G401.6 (cell line): ENCODE data around the gene NR3C2.
"Not testable (repeated sequence)": the region's sequence is repeated elsewhere in the genome, so short reads cannot be mapped to it uniquely, and the experiment has no call there.

ENCODE experiments used
- FAIRE-seq: peaks from 2 replicates; lab custom pipeline; 2012; peaks lifted over from hg19 to GRCh38; lab: Jason Lieb, UNC

NR3C2 gene

DNA sequence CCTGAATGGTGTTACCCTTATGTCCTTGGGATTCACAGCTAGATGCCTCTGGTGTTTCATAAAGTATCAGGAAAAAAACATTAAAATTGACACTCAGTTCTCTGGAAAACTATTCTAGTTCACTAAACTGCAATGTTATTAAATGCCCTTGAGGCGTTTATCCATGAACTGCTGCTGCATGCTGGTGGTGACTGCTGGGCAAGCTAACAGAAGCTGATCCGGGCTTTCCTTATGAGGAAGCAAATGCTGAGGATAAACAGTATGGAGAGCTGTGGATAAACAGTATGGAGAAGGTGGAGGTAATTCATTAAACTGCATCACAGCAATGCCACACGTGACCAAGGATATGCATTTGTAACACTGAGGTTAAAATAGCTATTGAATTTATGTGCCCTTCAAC, 227.0 kb downstream of the NR3C2 start:
- no peak for FAIRE-seq

- FAIRE-seq, result no peak
Observed at GRCh38 chr4:148214529-148215166, 227.6 kb downstream of the NR3C2 start.

GRCh38 chr4:148211533-148211932, 230.7 kb downstream of the NR3C2 start:
- FAIRE-seq, result no peak

DNA sequence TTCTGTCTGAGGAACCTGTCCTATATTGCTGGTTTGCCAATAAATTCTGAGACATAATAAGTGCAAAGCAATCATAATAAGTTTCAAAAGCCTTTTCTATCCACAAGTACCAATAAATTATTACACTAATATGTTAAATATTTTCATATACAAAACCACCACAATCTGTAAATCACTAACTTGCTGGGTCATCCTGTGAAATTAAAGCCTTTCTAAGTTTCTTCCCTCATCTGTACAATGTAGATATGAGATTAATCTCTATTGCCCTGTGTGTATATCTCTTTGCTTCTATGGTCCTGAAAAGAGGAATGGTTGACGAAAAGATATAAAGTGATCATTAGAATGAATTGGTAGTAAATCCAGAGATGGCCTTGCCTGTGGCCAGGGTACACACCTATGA, 231.6 kb downstream of the NR3C2 start:
- FAIRE-seq, result no peak

GRCh38 chr4:148207068-148207467, 235.1 kb downstream of the NR3C2 start:
- FAIRE-seq, result no peak

- FAIRE-seq, result no peak
Observed at GRCh38 chr4:148205476-148205875, 236.7 kb downstream of the NR3C2 start.

GRCh38 chr4:148204892-148205291, 237.3 kb downstream of the NR3C2 start:
- FAIRE-seq, result no peak

DNA sequence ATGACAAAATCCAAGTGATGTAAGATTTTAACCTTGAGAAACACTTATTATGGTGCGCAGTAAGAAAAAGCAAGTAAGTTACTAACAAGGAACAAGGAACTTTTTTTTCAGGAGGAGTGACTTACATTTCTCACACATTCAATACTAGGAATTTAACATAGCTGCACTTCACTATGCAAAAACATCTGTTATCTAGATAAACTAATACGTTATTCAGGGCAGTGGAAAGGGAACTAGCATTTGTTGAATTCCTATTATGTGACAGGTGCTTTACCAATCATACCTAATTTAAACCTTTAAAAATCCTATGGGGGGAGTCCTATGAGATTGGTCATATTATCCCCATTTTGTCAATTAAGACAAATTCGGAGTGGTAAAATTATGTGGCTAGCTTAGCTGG, 238.0 kb downstream of the NR3C2 start:
- FAIRE-seq, result no peak

- FAIRE-seq, result no peak
Observed at GRCh38 chr4:148203056-148203898, 238.9 kb downstream of the NR3C2 start.

- FAIRE-seq, result no peak
Observed at GRCh38 chr4:148200960-148201359, 241.3 kb downstream of the NR3C2 start.

GRCh38 chr4:148196164-148196563, 246.1 kb downstream of the NR3C2 start:
- FAIRE-seq, result no peak

- no peak for FAIRE-seq
Observed at GRCh38 chr4:148192526-148192925, 249.7 kb downstream of the NR3C2 start.

GRCh38 chr4:148187454-148188222, 254.6 kb downstream of the NR3C2 start:
- FAIRE-seq, result not testable (repeated sequence)

GRCh38 chr4:148184922-148185321, 257.3 kb downstream of the NR3C2 start:
- FAIRE-seq, result no peak

GRCh38 chr4:148182230-148182911, 259.8 kb downstream of the NR3C2 start:
- FAIRE-seq, result no peak

- no peak for FAIRE-seq
Observed at GRCh38 chr4:148173397-148174017, 268.7 kb downstream of the NR3C2 start.

- FAIRE-seq, result no peak
Observed at GRCh38 chr4:148171596-148171995, 270.6 kb downstream of the NR3C2 start.

DNA sequence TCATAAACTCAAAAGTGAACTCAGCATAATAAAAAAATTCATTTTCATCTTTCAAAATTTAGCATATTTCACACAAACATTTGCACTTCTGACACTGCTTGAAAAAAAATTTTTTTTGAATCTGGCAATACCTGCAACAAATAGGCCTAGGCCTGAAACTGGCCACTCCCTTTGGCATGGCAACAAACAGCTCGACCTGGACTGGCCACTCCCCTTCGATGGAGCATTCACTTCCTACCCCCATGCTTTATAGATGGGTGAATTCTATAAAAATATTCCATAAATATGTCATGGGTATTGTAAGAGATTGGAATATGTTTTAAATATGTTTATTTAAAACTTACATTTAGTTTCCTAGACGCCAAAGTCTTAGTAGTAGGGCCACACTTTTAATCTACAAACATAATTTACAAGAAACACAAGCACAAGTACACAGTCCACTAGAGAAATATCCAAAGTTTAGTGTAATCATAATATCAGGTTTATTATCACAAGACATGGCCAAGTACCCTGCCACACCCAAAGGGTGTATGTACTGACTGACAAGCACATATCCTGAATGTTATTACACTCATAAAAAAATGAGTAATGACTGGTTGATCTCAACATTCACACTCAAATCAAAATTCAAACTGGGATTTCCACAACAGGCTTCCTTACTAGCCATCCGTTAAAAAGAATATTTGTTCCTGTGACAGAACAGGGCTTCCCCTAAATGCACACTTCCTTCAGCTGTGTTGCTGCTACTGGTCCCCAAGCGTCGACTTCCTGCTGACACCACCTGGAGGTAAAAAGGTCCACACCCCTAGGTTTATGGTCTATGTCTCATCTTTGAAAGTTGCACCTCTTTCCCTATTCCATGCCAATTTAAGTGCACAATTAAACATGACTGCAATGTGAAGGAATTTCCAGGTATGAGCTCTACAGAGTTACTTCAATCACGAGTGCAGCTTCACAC, 271.5 kb downstream of the NR3C2 start:
- FAIRE-seq, result no peak

DNA sequence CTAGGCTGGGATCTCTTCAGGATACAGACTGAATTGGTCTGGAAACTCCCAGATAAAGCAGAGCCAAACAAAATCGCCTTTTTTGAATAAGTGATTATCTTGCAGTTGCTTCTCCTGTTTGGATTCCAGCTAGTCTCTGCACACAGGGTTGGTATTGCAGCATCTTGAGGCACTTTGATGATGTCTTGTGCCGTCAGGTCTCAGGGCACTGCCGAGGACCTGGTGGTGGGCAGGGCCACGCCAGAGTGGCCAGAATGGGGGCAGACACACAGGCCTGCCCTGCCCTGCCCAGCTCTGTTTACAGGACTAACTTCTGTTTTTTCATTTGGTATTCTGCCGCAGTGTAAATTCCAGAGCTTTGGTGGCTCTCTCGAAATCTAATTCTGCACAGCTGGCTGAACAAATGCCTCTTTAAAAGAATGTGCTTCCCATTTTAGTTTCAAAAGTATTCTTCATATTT, 276.1 kb downstream of the NR3C2 start:
- FAIRE-seq, result no peak

GRCh38 chr4:148164557-148164956, 277.7 kb downstream of the NR3C2 start:
- FAIRE-seq, result no peak

GRCh38 chr4:148162991-148163390, 279.2 kb downstream of the NR3C2 start:
- FAIRE-seq, result no peak
